ENCODE data around the gene FKBP8. TPM values are rescaled to one million over a fixed set of nuclear protein-coding genes. Genes with fewer than 3 reads are reported as not detected.

Gene FKBP8
- total and polyA plus RNA-seq, 7 donors = 200 to 456 (median 366) TPM

DNA sequence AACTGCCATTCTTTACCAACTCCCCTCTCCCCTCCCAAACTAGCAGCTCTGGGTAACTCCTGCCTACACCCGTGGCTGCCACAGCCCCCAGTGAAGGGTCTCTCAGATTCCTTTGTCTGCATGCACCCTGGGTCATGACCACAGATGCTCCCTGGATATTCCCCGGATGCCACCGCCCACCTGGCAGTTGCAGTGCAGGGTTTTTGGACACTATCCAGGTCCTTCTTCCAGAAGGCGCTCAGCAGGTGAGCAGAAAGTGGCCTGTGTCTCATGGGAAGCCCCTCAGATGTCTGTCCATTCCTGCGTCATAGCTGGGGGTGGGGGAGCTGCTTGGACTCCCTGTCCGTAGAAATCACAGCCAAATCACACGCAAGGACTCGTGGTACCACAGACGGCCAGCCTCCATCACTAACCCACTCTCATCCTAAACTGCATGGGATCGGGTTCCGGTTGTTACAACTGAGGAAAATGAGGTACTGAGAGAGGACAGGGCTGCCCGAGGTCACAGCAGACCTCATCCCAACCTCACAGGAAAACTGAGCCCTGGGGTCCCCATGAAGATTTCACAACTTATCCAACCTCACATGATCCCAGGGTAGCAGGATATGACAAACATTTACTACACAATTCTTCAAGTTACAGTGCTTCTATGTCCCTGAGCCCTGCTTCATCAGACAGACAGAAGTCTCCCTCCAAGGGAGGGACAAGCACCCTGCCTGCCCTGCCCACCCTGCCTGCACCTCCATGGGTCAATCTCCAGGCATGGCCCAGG is 60.1 kb downstream of the FKBP8 start:
- intact Hi-C loops (cut with DNase I) = no loop called here
- 72 to 78% methylated on average over 12 of the region's 12 CpGs for WGBS, 2 donors
- no peak for TF ChIP-seq CTCF (IDR thresholded peaks at IDR 0.05)
- no peak for TF ChIP-seq POLR2AphosphoS5 (IDR thresholded peaks at IDR 0.05)
- TF ChIP-seq EP300 (IDR thresholded peaks at IDR 0.05) = no peak
- TF ChIP-seq POLR2A (IDR thresholded peaks at IDR 0.05) = no peak
- Histone ChIP-seq H3K27ac (no peak overlapping the region), H3K36me3 (no peaks in the 10 kb centered on the region), H3K4me3 (no peak overlapping the region), H3K27me3 (no peaks in the 10 kb centered on the region), H3K4me1 (peaks cover 0 to 79% (median 67%) of the 10 kb centered on the region in 4 donors), H3K9me3 (no peaks in the 10 kb centered on the region)
- no peak for DNase-seq

Other genes with a start within 250 kb of the FKBP8 start
- gene LSM4, start 220.5 kb downstream of the FKBP8 start, total RNA-seq = 100 to 1,000 TPM in 3 of 4 donors, 10 to 100 TPM in 1; 89.1 to 144 (median 119) TPM
- 100 to 1,000 TPM; 214 to 285 (median 256) TPM for gene LSM4, start 220.5 kb downstream of the FKBP8 start, polyA plus RNA-seq
- gene PGPEP1, start 203.0 kb downstream of the FKBP8 start, total RNA-seq = 10 to 100 TPM; 15.0 to 26.0 (median 16.6) TPM
- gene PGPEP1, start 203.0 kb downstream of the FKBP8 start, polyA plus RNA-seq = 10 to 100 TPM; 14.4 to 36.9 (median 31.7) TPM
- gene GDF15, start 157.4 kb downstream of the FKBP8 start, total RNA-seq = 1 to 10 TPM; 1.1 to 7.9 (median 3.9) TPM
- gene GDF15, start 157.4 kb downstream of the FKBP8 start, polyA plus RNA-seq = 10 to 100 TPM in 2 of 3 donors, 1 to 10 TPM in 1; 7.2 to 79.7 (median 24.5) TPM
- gene LRRC25, start 146.0 kb downstream of the FKBP8 start, total RNA-seq = 10 to 100 TPM in 1 of 4 donors, 1 to 10 TPM in 3; 2.2 to 13.3 (median 9.0) TPM
- gene LRRC25, start 146.0 kb downstream of the FKBP8 start, polyA plus RNA-seq = 10 to 100 TPM in 1 of 3 donors, 1 to 10 TPM in 2; 4.2 to 10.9 (median 6.0) TPM
- gene SSBP4, start 124.2 kb downstream of the FKBP8 start, total RNA-seq = 10 to 100 TPM; 52.4 to 71.4 (median 58.0) TPM
- 10 to 100 TPM; 13.9 to 51.4 (median 32.4) TPM for gene SSBP4, start 124.2 kb downstream of the FKBP8 start, polyA plus RNA-seq
- 10 to 100 TPM in 3 of 4 donors, 1 to 10 TPM in 1; 9.1 to 12.8 (median 11.5) TPM for gene ISYNA1, start 105.4 kb downstream of the FKBP8 start, total RNA-seq
- gene ISYNA1, start 105.4 kb downstream of the FKBP8 start, polyA plus RNA-seq = 10 to 100 TPM in 1 of 3 donors, 1 to 10 TPM in 2; 3.7 to 18.7 (median 4.2) TPM
- 10 to 100 TPM in 3 of 4 donors, 1 to 10 TPM in 1; 7.1 to 20.2 (median 11.9) TPM for gene ELL, start 21.5 kb downstream of the FKBP8 start, total RNA-seq
- 10 to 100 TPM in 1 of 3 donors, 1 to 10 TPM in 2; 6.2 to 14.6 (median 8.4) TPM for gene ELL, start 21.5 kb downstream of the FKBP8 start, polyA plus RNA-seq
- gene KXD1, start 14.3 kb upstream of the FKBP8 start, total RNA-seq = 100 to 1,000 TPM; 107 to 122 (median 120) TPM
- gene KXD1, start 14.3 kb upstream of the FKBP8 start, polyA plus RNA-seq = 100 to 1,000 TPM in 1 of 3 donors, 10 to 100 TPM in 2; 84.9 to 118 (median 93.2) TPM
- 1,000 to 10,000 TPM in 1 of 4 donors, 100 to 1,000 TPM in 3; 450 to 1,088 (median 720) TPM for gene UBA52, start 28.3 kb upstream of the FKBP8 start, total RNA-seq
- 1,000 to 10,000 TPM; 1,029 to 1,720 (median 1,156) TPM for gene UBA52, start 28.3 kb upstream of the FKBP8 start, polyA plus RNA-seq
- gene REX1BD, start 45.2 kb upstream of the FKBP8 start, total RNA-seq = 100 to 1,000 TPM in 1 of 4 donors, 10 to 100 TPM in 3; 70.3 to 101 (median 85.6) TPM
- gene REX1BD, start 45.2 kb upstream of the FKBP8 start, polyA plus RNA-seq = 10 to 100 TPM; 40.5 to 79.1 (median 63.1) TPM
- 10 to 100 TPM in 2 of 4 donors, 1 to 10 TPM in 1, under 1 TPM in 1; 0.82 to 28.8 (median 17.0) TPM for gene CRLF1, start 63.2 kb upstream of the FKBP8 start, total RNA-seq
- 1 to 10 TPM in 1 of 3 donors, under 1 TPM in 1, not detected in 1; 0.60 to 6.8 TPM for gene CRLF1, start 63.2 kb upstream of the FKBP8 start, polyA plus RNA-seq
- gene TMEM59L, start 69.3 kb upstream of the FKBP8 start, total RNA-seq = 1 to 10 TPM in 3 of 4 donors, under 1 TPM in 1; 0.82 to 6.4 (median 4.1) TPM
- 1 to 10 TPM in 1 of 3 donors, not detected in 2; 5.0 TPM for gene TMEM59L, start 69.3 kb upstream of the FKBP8 start, polyA plus RNA-seq
- gene KLHL26, start 93.5 kb upstream of the FKBP8 start, total RNA-seq = 1 to 10 TPM; 3.8 to 8.3 (median 5.9) TPM
- gene KLHL26, start 93.5 kb upstream of the FKBP8 start, polyA plus RNA-seq = 1 to 10 TPM; 1.6 to 4.8 (median 1.8) TPM
- gene CRTC1, start 140.1 kb upstream of the FKBP8 start, total RNA-seq = 1 to 10 TPM; 2.5 to 7.2 (median 4.6) TPM
- 1 to 10 TPM; 2.8 to 8.9 (median 3.6) TPM for gene CRTC1, start 140.1 kb upstream of the FKBP8 start, polyA plus RNA-seq
- gene COMP, start 247.7 kb upstream of the FKBP8 start, total RNA-seq = 1 to 10 TPM in 2 of 4 donors, under 1 TPM in 2; 0.54 to 6.9 (median 1.0) TPM
- gene COMP, start 247.7 kb upstream of the FKBP8 start, polyA plus RNA-seq = under 1 TPM in 1 of 3 donors, not detected in 2; 0.22 TPM

Measured in sigmoid colon (tissue), 7 donors.